GM12891 (cell line): ENCODE results near the gene ANK2.
"Not testable (repeated sequence)": the region's sequence is repeated elsewhere in the genome, so short reads cannot be mapped to it uniquely, and the experiment has no call there.

Source experiments
- DNase-seq: peaks from one replicate; pipeline ENCODE4 v3.0.0; 2011; ENCODE audit warnings: low spot score; ENCODE audit not compliant: insufficient read length
- FAIRE-seq: peaks from 2 replicates; lab custom pipeline; 2011; peaks lifted over from hg19 to GRCh38; lab: Jason Lieb, UNC
- PAX5 ChIP-seq: IDR thresholded peaks from 2 replicates; pipeline ENCODE4 v1.6.1; 2011; ENCODE audit warnings: low read length, moderate library complexity, mild to moderate bottlenecking; ENCODE audit not compliant: insufficient read depth, severe bottlenecking
- POLR2A ChIP-seq: IDR thresholded peaks from 2 replicates; pipeline ENCODE4 v1.6.1; 2011; ENCODE audit warnings: low read depth, low read length, control low read depth
- POLR2AphosphoS5 ChIP-seq: IDR thresholded peaks from 2 replicates; pipeline ENCODE4 v1.6.1; 2011; ENCODE audit warnings: low read depth, low read length, control low read depth
- POU2F2 ChIP-seq: IDR thresholded peaks from 2 replicates; pipeline ENCODE4 v1.6.1; 2011; ENCODE audit warnings: low read depth, mild to moderate bottlenecking, control low read depth, low read length, moderate library complexity
- SPI1 ChIP-seq: IDR thresholded peaks from 2 replicates; pipeline ENCODE4 v1.6.1; 2011; ENCODE audit warnings: low read depth, low read length, control low read depth
- TAF1 ChIP-seq: IDR thresholded peaks from 2 replicates; pipeline ENCODE4 v1.6.1; 2011; ENCODE audit warnings: low read depth, low read length, control low read depth

The ANK2 gene

GRCh38 chr4:113064244-113064643, 14.8 kb downstream of the ANK2 start:
- TF ChIP-seq PAX5, result no peak
- no peak for DNase-seq
- FAIRE-seq, result no peak

GRCh38 chr4:113065629-113066028, 16.2 kb downstream of the ANK2 start:
- TF ChIP-seq SPI1, result no peak
- TF ChIP-seq PAX5, result no peak
- TF ChIP-seq TAF1, result no peak
- TF ChIP-seq POLR2A, result no peak
- DNase-seq (no peak), FAIRE-seq (no peak)

GRCh38 chr4:113068771-113069170, 19.3 kb downstream of the ANK2 start:
- not testable (repeated sequence) for FAIRE-seq, DNase-seq

GRCh38 chr4:113069212-113069892, 19.9 kb downstream of the ANK2 start:
- FAIRE-seq, result no peak
- no peak for DNase-seq
- no peak for TF ChIP-seq POU2F2
- no peak for TF ChIP-seq TAF1
- TF ChIP-seq SPI1, result no peak
- no peak for TF ChIP-seq POLR2AphosphoS5

GRCh38 chr4:113070755-113071154, 21.3 kb downstream of the ANK2 start:
- DNase-seq, result no peak
- TF ChIP-seq SPI1 (no peak), TAF1 (no peak), PAX5 (no peak), POU2F2 (no peak), POLR2AphosphoS5 (no peak), POLR2A (no peak)
- FAIRE-seq, result no peak

GRCh38 chr4:113071274-113071673, 21.8 kb downstream of the ANK2 start:
- no peak for TF ChIP-seq PAX5
- no peak for TF ChIP-seq POU2F2
- no peak for TF ChIP-seq TAF1
- no peak for TF ChIP-seq SPI1
- TF ChIP-seq POLR2AphosphoS5, result no peak
- no peak for TF ChIP-seq POLR2A
- DNase-seq (no peak), FAIRE-seq (no peak)

GRCh38 chr4:113071805-113072204, 22.4 kb downstream of the ANK2 start:
- TF ChIP-seq TAF1 (no peak), PAX5 (no peak), POLR2AphosphoS5 (no peak), POU2F2 (no peak), SPI1 (no peak), POLR2A (no peak)
- DNase-seq (no peak), FAIRE-seq (no peak)

- FAIRE-seq (no peak), DNase-seq (no peak)
- no peak for TF ChIP-seq PAX5
- TF ChIP-seq POLR2A, result no peak
- no peak for TF ChIP-seq SPI1
- TF ChIP-seq POU2F2, result no peak
- TF ChIP-seq POLR2AphosphoS5, result no peak
- no peak for TF ChIP-seq TAF1
Observed at GRCh38 chr4:113073451-113074005, 24.1 kb downstream of the ANK2 start.

- FAIRE-seq (peak; percentile 23), DNase-seq (no peak)
- TF ChIP-seq POU2F2 (no peak), POLR2A (no peak), SPI1 (no peak), PAX5 (no peak), TAF1 (no peak), POLR2AphosphoS5 (no peak)
Observed at GRCh38 chr4:113077575-113077974, 28.1 kb downstream of the ANK2 start.

- FAIRE-seq, result no peak
- TF ChIP-seq TAF1, result no peak
- no peak for TF ChIP-seq POU2F2
- TF ChIP-seq POLR2A, result no peak
- no peak for TF ChIP-seq POLR2AphosphoS5
- no peak for TF ChIP-seq PAX5
- TF ChIP-seq SPI1, result no peak
- DNase-seq, result no peak
Observed at GRCh38 chr4:113078066-113078465, 28.6 kb downstream of the ANK2 start.
